Esophagus squamous epithelium (tissue), 5 donors: ENCODE data around the gene MOAP1. TPM values are rescaled to one million over a fixed set of nuclear protein-coding genes. Genes with fewer than 3 reads are reported as not detected.

Experiments
- DNase-seq: peaks from one replicate; lab custom pipeline; 2025; lab: John Stamatoyannopoulos, UW
- H3K27ac ChIP-seq, 4 donors: fragments of 200-600 bp; sonication (generic); one replicate each; pipeline ENCODE4 v1.5.1; 2016 to 2019; ENCODE audit warnings: mild to moderate bottlenecking in 1 of 4
- H3K27me3 ChIP-seq, 4 donors: fragments of 200-600 bp; sonication (generic); 1 replicate in 3 of 4; 2 replicates in 1 of 4; pipeline versions ENCODE4 v1.5.1 to v1.6.0; 2017 to 2021; ENCODE audit warnings: antibody characterized with exemption in 1 of 4
- H3K36me3 ChIP-seq, 3 donors: fragments of 200-600 bp; sonication (generic); one replicate each; pipeline ENCODE4 v1.5.1; 2016 to 2019
- H3K4me1 ChIP-seq, 3 donors: fragments of 200-600 bp; sonication (generic); one replicate each; pipeline ENCODE4 v1.5.1; 2017 to 2019
- H3K4me3 ChIP-seq, 4 donors: fragments of 200-600 bp; sonication (generic); 1 replicate in 3 of 4; 2 replicates in 1 of 4; pipeline ENCODE4 v1.5.1; 2016 to 2019; ENCODE audit warnings: mild to moderate bottlenecking in 2 of 4, moderate library complexity in 1 of 4
- H3K9me3 ChIP-seq, 3 donors: fragments of 200-600 bp; sonication (generic); one replicate each; pipeline ENCODE4 v1.5.1; 2016 to 2019
- CTCF ChIP-seq, 6 experiments: fragments of 450-650 bp in 4 of 6; fragments of 200-600 bp in 2 of 6; sonication (generic) in 2 of 6; IDR thresholded peaks; one replicate each; pipeline ENCODE4 v1.5.1; 2016 to 2019; ENCODE audit warnings: antibody characterized with exemption in 6 of 6, mild to moderate bottlenecking in 4 of 6, moderate library complexity in 4 of 6
- POLR2A ChIP-seq, 4 donors: fragments of 450-650 bp; IDR thresholded peaks; one replicate each; pipeline ENCODE4 v1.6.1; 2017; ENCODE audit warnings: antibody characterized with exemption in 4 of 4, mild to moderate bottlenecking in 4 of 4, moderate library complexity in 3 of 4
- WGBS, 2 donors: methylation state at CpG; one replicate each; pipeline ENCODE4 v1.1.5; 2018; 5-methylcytosine and 5-hydroxymethylcytosine counted together
- intact Hi-C: fragments of 100-400 bp; cut with DNase I; formaldehyde crosslinking; loops from one replicate; pipeline ENCODE4 v1.15.0; 2022
- total RNA-seq, 4 donors: library from RNA; depleted of rRNA; stranded (reverse); fragments of >200 nt; gene quantifications; one replicate each; pipeline ENCODE4 v1.1.0, GENCODE V29; 2016
- donor health status: DM: yes; HTN: yes; CAD: no.

The MOAP1 gene
- total RNA-seq, 4 donors from 2014 or later, result 4.9 to 28.8 (median 11.5) TPM

- WGBS, 2 donors, result 23 to 26% methylated on average over 8 of the region's 8 CpGs
- intact Hi-C loops, result no loop called here
- peak overlapping the region; percentile 49 to 72 (median 61) for H3K27ac ChIP-seq
- DNase-seq, result no peak
- TF ChIP-seq POLR2A (IDR thresholded peaks at IDR 0.05) (no peak), CTCF (IDR thresholded peaks at IDR 0.05) (no peak)
- peaks cover 0 to 24% (median 8%) of the 10 kb centered on the region in 3 donors for H3K4me1 ChIP-seq
- H3K36me3 ChIP-seq, result no peaks in the 10 kb centered on the region
- no peaks in the 10 kb centered on the region for H3K9me3 ChIP-seq
- no peak overlapping the region for H3K4me3 ChIP-seq
- H3K27me3 ChIP-seq, result no peaks in the 10 kb centered on the region
Observed at GRCh38 chr14:93133464-93133863, 51.2 kb downstream of the MOAP1 start.

DNA sequence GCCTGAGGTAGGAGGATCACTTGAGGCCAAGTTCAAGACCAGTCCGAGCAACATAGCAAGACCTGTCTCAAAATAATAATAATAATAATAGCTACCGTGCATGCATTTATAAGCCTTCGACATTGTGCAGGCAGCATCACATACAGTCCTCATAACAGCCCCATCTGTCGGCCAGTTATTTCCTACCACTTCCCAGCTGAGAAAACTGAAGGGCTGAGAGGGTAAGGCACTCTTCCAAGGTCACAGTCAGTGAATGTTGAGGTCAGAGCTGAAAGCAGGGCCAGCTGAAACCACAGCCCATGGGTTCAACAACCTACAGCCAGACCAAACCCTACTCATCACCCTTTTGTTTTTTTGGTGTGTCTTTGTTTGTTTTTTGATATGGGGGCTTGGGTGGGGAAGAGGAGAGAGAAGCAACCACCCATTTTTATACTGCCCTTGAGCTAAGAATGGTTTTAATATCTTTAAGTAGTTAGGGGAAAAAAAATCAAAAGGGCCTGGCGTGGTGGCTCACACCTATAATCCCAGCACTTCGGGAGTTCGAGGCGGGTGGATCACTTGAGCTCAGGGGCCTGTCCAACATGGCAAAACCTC, 52.1 kb downstream of the MOAP1 start:
- H3K27me3 ChIP-seq, result no peaks in the 10 kb centered on the region
- peaks cover 0 to 18% (median 8%) of the 10 kb centered on the region in 3 donors for H3K4me1 ChIP-seq
- no peaks in the 10 kb centered on the region for H3K9me3 ChIP-seq
- no peaks in the 10 kb centered on the region for H3K36me3 ChIP-seq
- peak overlapping the region in 3 of 4 donors; percentile 61 to 72 (median 61) for H3K27ac ChIP-seq
- 62 to 82% methylated on average over 7 to 8 of the region's 8 CpGs for WGBS, 2 donors
- no peak for DNase-seq
- intact Hi-C loops, result no loop called here
- TF ChIP-seq CTCF (IDR thresholded peaks at IDR 0.05) (peak in 2 of 6 experiments; percentile 33), POLR2A (IDR thresholded peaks at IDR 0.05) (no peak)
- no peak overlapping the region for H3K4me3 ChIP-seq

Other genes starting within 250 kb of the MOAP1 start
- 10 to 100 TPM; 14.2 to 34.5 (median 25.8) TPM for gene ITPK1, start 69.0 kb downstream of the MOAP1 start, total RNA-seq
- gene LYSET, start 420 bp upstream of the MOAP1 start, total RNA-seq, result 1 to 10 TPM; 1.4 to 6.5 (median 4.7) TPM
- gene GON7, start 22.2 kb upstream of the MOAP1 start, total RNA-seq, result 10 to 100 TPM in 3 of 4 donors, 1 to 10 TPM in 1; 9.2 to 15.2 (median 10.2) TPM
- gene UBR7, start 22.4 kb upstream of the MOAP1 start, total RNA-seq, result 10 to 100 TPM; 13.2 to 29.6 (median 19.9) TPM
- 10 to 100 TPM; 17.9 to 30.5 (median 20.9) TPM for gene BTBD7, start 148.1 kb upstream of the MOAP1 start, total RNA-seq
- gene COX8C, start 162.3 kb upstream of the MOAP1 start, total RNA-seq, result not detected
- under 1 TPM in 1 of 4 donors, not detected in 3; under 0.01 TPM for gene UNC79, start 246.0 kb upstream of the MOAP1 start, total RNA-seq